Loucy (cell line): Measurements from ENCODE around the gene SHISAL1.

Experiments used
- EZH2phosphoT487 ChIP-seq: fragments of 200-600 bp; IDR thresholded peaks from 2 replicates; pipeline ENCODE4 v1.6.1; 2018; ENCODE audit warnings: antibody characterized with exemption, mild to moderate bottlenecking, moderate library complexity, borderline replicate concordance
- TF ChIP-seq, protein P1 (sequence below): fragments of 200-600 bp; sonication (generic); conservative IDR thresholded peaks from 2 replicates; pipeline ENCODE4 v1.5.1; 2014; ENCODE audit warnings: mild to moderate bottlenecking, antibody characterized with exemption, low read length

- no peak for TF ChIP-seq EZH2phosphoT487
- TF ChIP-seq, protein P1, sequence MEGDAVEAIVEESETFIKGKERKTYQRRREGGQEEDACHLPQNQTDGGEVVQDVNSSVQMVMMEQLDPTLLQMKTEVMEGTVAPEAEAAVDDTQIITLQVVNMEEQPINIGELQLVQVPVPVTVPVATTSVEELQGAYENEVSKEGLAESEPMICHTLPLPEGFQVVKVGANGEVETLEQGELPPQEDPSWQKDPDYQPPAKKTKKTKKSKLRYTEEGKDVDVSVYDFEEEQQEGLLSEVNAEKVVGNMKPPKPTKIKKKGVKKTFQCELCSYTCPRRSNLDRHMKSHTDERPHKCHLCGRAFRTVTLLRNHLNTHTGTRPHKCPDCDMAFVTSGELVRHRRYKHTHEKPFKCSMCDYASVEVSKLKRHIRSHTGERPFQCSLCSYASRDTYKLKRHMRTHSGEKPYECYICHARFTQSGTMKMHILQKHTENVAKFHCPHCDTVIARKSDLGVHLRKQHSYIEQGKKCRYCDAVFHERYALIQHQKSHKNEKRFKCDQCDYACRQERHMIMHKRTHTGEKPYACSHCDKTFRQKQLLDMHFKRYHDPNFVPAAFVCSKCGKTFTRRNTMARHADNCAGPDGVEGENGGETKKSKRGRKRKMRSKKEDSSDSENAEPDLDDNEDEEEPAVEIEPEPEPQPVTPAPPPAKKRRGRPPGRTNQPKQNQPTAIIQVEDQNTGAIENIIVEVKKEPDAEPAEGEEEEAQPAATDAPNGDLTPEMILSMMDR = no peak
These were observed 35.9 kb downstream of the SHISAL1 start for GRCh38 chr22:44276706-44277356.
